Neural crest cell (in vitro differentiated cells): Measurements from ENCODE around the gene SYNE2. TPM values are rescaled to one million over a fixed set of nuclear protein-coding genes. Genes with fewer than 3 reads are reported as not detected.

Source experiments
- DNase-seq: peaks from one replicate; pipeline ENCODE4 v3.0.0; 2021; ENCODE audit warnings: low read depth, mixed read lengths, low spot score
- H3K27ac Mint-ChIP-seq: one replicate; pipeline ENCODE4 v1.8.0; 2021; ENCODE audit warnings: mild to moderate bottlenecking, mixed read lengths; ENCODE audit not compliant: unreplicated experiment
- H3K27me3 Mint-ChIP-seq: 2 replicates; pipeline ENCODE4 v1.8.0; 2021; ENCODE audit warnings: low read depth, mild to moderate bottlenecking, mixed read lengths
- H3K36me3 Mint-ChIP-seq: 2 replicates; pipeline ENCODE4 v1.8.0; 2021; ENCODE audit warnings: low read depth, mild to moderate bottlenecking, mixed read lengths
- H3K4me1 Mint-ChIP-seq: 2 replicates; pipeline ENCODE4 v1.8.0; 2021; ENCODE audit warnings: mixed read lengths
- H3K4me3 Mint-ChIP-seq: one replicate; pipeline ENCODE4 v1.8.0; 2021; ENCODE audit warnings: mild to moderate bottlenecking, mixed read lengths
- H3K9me3 Mint-ChIP-seq: 2 replicates; pipeline ENCODE4 v1.8.0; 2021; ENCODE audit warnings: mixed read lengths
- CTCF ChIP-seq: fragments of 200-600 bp; sonication (generic); conservative IDR thresholded peaks from 2 replicates; pipeline ENCODE4 v1.5.0; 2021; ENCODE audit warnings: antibody characterized with exemption, mild to moderate bottlenecking
- total RNA-seq: library from RNA; stranded (reverse); gene quantifications from 2 replicates; pipeline ENCODE4 v1.2.1, GENCODE V29; 2021

Gene SYNE2
- total RNA-seq, 1 donor from 2014 or later, result 84.8 TPM

GRCh38 chr14:63939006-63939270 is 86.1 kb downstream of the SYNE2 start:
- H3K36me3 Mint-ChIP-seq, result no peaks in the 10 kb centered on the region
- no peak for DNase-seq
- no peak overlapping the region for H3K27ac Mint-ChIP-seq
- H3K27me3 Mint-ChIP-seq, result no peaks in the 10 kb centered on the region
- TF ChIP-seq CTCF, result no peak
- H3K4me3 Mint-ChIP-seq, result no peak overlapping the region
- H3K4me1 Mint-ChIP-seq, result peaks cover 10% of the 10 kb centered on the region
- no peaks in the 10 kb centered on the region for H3K9me3 Mint-ChIP-seq

- no peaks in the 10 kb centered on the region for H3K27me3 Mint-ChIP-seq
- no peaks in the 10 kb centered on the region for H3K9me3 Mint-ChIP-seq
- no peaks in the 10 kb centered on the region for H3K36me3 Mint-ChIP-seq
- no peaks in the 10 kb centered on the region for H3K4me1 Mint-ChIP-seq
- TF ChIP-seq CTCF, result no peak
- H3K27ac Mint-ChIP-seq, result no peak overlapping the region
- H3K4me3 Mint-ChIP-seq, result no peak overlapping the region
- no peak for DNase-seq
These were observed 87.6 kb downstream of the SYNE2 start for GRCh38 chr14:63940387-63940786.

- TF ChIP-seq CTCF, result no peak
- no peaks in the 10 kb centered on the region for H3K27me3 Mint-ChIP-seq
- no peaks in the 10 kb centered on the region for H3K36me3 Mint-ChIP-seq
- no peak for DNase-seq
- no peaks in the 10 kb centered on the region for H3K9me3 Mint-ChIP-seq
- no peak overlapping the region for H3K27ac Mint-ChIP-seq
- no peaks in the 10 kb centered on the region for H3K4me1 Mint-ChIP-seq
- H3K4me3 Mint-ChIP-seq, result no peak overlapping the region
These were observed 88.2 kb downstream of the SYNE2 start for GRCh38 chr14:63941023-63941422.

DNA sequence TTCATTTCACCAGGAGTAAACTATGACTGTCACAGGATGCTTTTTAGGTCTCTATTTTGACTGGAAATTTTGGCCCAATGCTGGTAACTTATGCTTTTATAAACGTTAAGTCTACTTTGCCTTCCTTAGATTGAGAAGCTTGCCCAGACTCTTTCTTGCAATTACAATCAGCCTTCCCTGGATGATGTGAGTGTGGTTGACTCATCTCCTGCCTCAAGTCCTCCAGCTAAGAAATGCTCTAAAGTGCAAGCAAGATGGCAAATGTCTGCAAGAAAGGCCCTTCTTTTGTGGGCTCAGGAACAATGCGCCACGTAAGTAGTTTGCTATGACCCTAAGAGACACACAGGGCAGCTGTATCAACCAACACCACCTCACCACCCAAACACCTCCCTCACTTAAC is 96.9 kb downstream of the SYNE2 start:
- Mint-ChIP-seq H3K27me3 (no peaks in the 10 kb centered on the region), H3K9me3 (no peaks in the 10 kb centered on the region), H3K27ac (no peak overlapping the region), H3K36me3 (peaks cover 8% of the 10 kb centered on the region), H3K4me3 (no peak overlapping the region), H3K4me1 (no peaks in the 10 kb centered on the region)
- DNase-seq, result no peak
- TF ChIP-seq CTCF, result no peak

GRCh38 chr14:63951021-63951420 is 98.2 kb downstream of the SYNE2 start:
- TF ChIP-seq CTCF, result no peak
- H3K4me3 Mint-ChIP-seq, result no peak overlapping the region
- no peaks in the 10 kb centered on the region for H3K9me3 Mint-ChIP-seq
- no peaks in the 10 kb centered on the region for H3K4me1 Mint-ChIP-seq
- no peak for DNase-seq
- no peaks in the 10 kb centered on the region for H3K27me3 Mint-ChIP-seq
- H3K36me3 Mint-ChIP-seq, result peaks cover 8% of the 10 kb centered on the region
- H3K27ac Mint-ChIP-seq, result no peak overlapping the region

DNA sequence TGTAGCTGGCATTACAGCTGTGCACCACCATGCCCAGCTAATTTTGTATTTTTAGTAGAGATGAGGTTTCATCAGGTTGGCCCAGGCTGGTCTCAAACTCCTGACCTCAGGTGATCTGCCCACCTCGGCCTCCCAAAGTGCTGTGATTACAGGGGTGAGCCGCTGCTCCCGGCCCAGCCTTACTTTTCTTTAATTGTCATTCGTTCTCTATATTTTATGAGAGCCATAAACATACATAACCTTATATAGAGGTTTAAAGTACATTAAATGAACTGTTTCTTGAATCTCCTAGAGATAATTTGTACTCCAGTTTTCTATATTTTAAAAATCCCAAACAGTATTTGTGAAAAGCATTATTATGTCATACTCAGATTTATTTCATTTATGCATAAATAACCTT is 98.6 kb downstream of the SYNE2 start:
- peaks cover 8% of the 10 kb centered on the region for H3K36me3 Mint-ChIP-seq
- H3K4me3 Mint-ChIP-seq, result no peak overlapping the region
- no peaks in the 10 kb centered on the region for H3K27me3 Mint-ChIP-seq
- no peak for TF ChIP-seq CTCF
- no peak for DNase-seq
- H3K9me3 Mint-ChIP-seq, result no peaks in the 10 kb centered on the region
- no peak overlapping the region for H3K27ac Mint-ChIP-seq
- no peaks in the 10 kb centered on the region for H3K4me1 Mint-ChIP-seq
